HG02884 (cell line): ENCODE measurements around the gene NAPEPLD.
"Not testable (repeated sequence)": the region's sequence is repeated elsewhere in the genome, so short reads cannot be mapped to it uniquely, and the experiment has no call there.

Experiments used
- ATAC-seq: cut with Tn5 transposase; IDR thresholded peaks from one replicate; pipeline ENCODE4 v1.9.1; 2021; ENCODE audit warnings: mild to moderate bottlenecking, moderate library complexity; ENCODE audit not compliant: unreplicated experiment

The NAPEPLD gene

DNA sequence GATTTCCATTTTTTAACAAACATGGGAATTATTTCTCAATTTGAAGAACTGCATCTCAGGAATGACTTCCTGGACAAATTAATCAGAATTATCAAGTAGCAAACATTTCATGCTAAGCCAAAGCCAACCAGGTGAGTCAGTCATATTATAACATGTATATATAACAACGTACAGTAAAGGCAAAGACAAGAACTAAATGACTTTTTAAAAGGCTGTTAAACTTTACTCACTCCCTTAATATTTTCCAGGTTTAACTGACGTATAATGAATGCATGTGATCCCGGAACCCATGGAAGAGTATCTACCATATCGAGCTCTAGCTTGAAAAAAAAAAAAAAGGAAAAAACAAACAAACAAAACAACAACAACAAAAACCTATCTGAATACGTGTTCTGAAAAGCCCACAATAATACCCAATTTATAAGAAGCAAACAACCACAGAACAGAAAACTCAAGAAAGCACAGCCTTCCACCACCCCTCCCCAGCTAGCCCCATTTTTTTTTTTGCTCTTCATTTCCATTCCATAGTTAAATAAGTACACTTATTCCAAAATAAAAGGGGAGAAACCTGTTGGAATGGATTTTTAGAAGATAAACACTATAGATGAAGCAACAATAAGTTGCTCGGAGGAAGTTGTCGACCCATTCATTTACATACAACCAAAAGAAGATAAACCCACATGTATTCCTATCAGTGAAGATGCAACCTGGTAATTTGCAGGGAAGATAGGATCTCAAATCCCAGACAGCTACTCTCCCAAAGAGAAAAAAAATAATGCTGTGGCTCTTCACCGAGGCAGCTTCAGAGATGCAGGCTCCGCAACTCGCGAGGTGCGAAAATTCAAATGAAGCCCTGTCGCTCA, 537 bp downstream of the NAPEPLD start:
- ATAC-seq, result no peak

DNA sequence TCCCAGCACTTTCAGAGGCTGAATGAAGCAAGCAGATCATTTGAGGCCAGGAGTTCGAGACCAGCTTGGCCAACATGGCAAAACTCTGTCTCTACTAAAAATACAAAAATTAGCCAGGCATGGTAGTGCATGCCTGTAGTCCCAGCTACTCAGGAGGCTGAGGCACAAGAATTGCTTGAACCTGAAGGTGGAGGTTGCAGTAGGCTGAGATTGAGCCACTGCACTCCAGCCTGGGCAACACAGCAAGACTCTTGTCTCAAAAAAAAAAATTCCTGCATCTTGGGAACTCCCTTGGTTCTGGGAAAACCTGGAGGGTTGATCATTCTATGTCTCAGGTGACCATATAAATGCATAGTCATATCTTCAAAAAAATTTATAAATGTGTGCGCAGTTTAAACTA, 4.1 kb downstream of the NAPEPLD start:
- ATAC-seq, result not testable (repeated sequence)

DNA sequence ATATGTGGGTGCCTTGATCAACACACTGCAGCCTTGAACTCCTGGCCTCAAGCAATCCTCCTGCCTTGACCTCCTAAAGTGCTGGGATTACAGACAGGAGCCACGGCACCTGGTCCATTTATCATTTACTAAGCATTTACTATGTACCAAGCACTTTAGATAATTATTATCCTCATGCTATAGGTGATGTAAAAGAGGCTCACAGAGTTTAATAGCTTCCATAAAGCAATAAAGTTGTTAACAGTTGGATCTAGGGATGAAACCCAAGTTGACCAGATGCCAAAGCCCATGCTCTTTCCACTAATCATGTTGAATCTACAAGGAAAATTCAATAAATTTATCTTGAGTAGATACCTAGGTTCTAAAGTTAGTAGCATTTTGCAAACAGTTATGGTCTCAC, 5.0 kb downstream of the NAPEPLD start:
- no peak for ATAC-seq

DNA sequence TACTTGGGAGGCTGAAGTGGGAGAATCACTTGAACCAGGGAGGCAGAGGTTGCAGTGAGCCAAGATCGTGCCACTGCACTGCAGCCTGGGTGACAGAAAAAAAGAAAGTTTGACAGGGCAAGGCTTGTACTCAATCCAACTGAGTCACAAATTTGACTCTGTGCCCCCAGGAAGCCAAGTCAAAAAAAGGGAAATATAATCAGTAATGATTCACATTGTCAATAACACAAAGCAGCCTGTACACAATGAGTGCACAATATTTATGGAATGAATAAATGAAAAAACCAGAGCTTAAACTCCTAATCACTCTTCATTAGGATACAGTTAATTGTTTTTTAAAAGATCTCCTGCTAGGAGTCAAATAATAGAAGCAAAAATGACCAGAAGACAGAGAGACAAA, 6.4 kb downstream of the NAPEPLD start:
- ATAC-seq, result no peak

DNA sequence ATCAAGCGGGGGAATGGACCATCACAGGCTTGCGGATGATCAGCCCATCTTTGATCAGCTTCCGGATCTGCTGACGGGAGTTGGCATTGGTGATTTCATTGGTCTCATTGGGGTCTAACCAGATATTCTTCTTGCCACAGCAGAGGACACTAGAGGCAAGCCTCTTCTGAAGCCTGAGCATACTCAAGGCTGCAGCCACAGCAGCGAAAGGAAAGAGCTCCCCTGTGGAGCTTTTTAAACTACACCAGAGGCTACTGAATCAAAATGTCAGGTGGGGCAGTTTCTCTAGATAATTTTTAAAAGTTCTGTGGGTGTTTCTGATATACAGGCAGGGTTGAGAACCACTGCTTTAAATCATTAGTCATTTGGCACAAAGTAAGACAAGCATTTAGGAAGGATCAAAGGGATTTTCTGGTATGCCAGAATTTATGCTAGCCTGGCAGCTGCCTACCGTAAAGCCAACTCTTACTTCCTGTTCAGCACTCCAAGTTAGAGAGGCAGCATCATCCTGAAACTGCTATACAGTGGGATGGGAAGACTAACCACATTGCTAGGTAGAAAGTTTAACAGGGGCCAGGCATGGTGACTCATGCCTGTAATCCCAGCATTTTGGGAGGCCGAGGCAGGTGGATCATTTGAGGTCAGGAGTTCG, 7.0 kb downstream of the NAPEPLD start:
- ATAC-seq, result no peak

DNA sequence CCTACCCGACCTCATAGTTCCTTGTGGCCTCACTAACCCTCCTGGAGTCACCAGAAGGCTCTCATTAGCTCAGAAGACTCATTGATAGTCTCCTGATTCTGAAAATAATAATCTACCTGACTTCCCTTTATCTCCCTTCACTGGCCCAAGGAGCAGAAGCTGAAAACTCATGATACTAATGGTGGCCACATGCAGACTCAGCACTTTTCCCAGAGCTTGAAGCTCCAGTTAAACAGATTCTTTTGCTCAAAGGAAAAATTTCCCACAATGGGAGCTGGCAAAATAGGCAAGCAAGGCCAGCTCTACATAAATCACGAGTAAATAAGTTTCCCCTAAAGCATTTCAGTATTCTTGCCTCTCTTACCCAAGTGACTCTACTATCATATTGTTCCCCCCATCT, 8.2 kb downstream of the NAPEPLD start:
- ATAC-seq, result no peak

DNA sequence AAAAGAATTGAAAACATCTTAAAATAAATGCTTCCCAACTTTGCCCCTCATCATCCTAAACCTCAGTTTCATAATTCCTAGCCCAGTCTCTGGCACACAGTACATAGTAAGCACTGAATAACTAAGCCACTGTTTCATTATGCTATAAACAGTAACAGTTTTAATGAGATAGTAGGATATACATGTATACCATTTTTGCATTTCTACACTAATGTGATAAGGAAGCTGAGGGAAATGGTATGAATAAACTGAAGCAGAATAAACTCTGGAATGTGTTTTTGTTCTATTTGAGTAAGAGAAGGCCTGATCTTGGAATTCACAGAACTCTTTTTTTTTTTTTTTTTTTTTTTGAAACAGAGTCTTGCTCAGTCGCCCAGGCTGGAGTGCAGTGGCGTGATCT, 8.8 kb downstream of the NAPEPLD start:
- ATAC-seq, result no peak

DNA sequence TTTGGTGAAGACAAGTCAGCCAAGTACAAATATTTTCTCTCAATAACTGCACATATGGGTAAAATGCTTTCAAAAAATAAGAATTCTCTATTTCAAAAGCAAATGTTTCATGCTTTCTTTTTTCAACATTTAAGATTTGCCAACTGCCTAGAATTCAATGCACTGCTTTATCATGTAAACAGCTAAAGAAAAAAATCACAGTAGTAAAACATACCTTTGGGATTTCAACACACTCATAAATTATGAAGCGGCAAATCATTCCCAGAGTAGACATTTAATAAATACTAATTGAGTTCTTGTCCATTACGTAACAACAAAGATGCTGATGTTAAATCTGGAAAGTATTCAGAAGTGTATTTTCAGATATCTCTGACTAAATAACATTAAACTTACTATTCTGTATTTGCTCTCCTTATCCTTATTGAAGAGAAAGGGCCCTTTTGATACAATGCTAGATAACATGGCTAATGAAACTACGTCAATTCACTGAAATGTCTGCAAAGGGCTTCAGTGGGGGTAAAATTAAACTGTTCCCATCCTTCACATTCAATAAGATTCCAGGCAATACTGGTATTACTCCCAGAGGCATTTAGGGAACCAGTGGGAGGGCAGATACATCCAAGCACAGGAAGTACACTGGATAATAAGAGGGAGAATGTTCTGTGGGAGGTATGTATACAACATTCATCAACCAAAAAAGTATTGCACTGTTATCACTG, 13.9 kb downstream of the NAPEPLD start:
- ATAC-seq, result no peak

DNA sequence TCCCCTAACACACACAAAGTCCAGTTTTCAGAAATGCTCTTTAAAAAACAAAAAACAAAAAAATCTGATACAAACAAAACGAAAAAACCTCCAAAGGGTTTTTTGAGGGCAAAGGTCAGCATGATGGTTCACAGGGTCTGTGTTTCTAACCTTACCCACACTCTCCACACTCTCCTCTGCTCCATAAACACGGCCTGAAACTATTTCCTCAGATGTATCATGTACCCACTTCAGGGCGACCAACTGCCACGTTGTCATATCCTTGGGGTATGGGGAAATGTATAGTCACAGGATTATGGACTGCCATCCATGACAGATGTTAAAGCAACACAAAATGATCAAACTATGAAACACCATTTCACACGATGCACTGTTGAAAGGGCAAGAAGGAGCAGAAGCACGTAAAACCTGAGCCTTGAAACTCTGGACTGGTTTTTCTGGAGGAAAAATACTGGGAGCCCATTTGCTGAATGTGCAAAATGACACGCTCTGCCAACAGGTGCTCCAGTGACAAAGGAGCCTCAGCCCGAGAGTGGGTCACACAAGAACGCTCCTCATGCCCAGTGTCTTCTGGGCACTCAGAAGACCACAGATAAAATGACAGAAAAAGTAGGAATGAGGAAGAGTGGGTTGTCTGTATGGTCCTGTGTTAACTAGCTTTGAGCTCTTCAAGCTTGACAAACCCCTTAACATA, 15.8 kb downstream of the NAPEPLD start:
- no peak for ATAC-seq

DNA sequence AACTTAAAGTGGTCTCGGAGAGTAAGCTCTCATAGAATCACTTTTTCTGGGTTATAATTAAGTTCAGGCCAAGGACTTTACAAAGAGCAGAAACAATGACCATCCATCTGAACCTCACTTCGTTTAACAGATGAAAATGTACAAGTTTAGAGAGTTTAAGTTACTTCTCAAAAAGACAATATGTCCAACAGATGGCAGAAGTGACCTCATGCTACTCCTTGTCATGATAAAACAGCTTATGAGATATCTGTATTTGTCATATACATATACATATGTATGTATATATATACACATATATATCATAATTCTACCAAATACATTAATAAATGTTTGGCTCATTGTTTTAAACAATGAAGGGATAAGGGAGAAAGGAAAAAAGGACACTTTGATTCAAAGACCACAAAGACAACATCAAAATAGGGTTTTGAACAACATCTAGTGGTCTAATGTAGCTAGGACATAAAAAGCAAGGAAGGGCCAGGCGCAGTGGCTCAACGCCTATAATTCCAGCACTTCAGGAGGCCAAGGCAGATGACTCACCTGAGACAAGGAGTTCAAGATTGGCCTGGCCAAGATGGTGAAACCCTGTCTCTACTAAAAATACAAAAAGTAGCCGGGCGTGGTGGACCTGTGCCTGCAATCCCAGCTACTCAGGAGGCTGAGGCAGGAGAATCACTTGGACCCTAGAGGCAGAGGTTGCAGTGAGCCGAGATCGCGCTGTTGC, 17.8 kb downstream of the NAPEPLD start:
- ATAC-seq, result no peak

DNA sequence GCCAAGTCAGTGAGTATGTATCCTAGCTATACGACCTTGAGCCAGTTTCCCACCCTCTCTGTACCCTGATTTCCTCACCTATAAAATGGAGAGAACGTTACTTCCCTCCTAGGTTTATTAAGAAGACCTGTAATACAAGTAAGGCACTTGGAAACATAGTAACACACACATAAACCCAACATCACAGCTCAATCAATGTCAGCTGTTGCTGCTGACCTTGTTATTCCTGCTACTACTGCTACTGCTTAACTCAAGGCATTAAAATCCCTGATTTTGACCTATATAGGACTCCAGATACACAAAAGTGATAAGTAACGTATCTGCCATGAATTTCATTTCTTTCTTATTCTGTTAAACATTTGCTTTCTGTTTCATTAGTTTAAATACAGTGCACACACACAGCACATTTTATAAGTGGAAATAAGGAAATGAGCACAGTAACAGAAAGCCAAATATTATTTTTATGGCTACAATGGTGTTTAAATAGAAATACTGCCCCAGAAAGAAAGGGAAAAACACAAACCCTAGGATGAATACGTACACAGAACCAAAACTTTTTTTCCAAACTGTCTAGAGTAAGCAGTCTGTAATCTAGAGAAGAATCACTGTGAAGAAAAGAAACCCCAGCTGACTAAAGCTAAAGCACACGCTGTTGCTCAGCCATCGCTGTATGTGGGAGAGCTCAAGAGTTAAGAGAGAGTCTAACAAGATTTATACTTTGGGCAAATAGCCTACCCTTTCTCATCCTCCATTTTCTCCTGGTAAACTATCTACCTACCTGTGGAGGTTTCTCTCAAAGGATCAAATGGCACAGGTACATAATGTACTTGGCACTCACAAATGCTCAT, 19.0 kb downstream of the NAPEPLD start:
- ATAC-seq, result no peak

DNA sequence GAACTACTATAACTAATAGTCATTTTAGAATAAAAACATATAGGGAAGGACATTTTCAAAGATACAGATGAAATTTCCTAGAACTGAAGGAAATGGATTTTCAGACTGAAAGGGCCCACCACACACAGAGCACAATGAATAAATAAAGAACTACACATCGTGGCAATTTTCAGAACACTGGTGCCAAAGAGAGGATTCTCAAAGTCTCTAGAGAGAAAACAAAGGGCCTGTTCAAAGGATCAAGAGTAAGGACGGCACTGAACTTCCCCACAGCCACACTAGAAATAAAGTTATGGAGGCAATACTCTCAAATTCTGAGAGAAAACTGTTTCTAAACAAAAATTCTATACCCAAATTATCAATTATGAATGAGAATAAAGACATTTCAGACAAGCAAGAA, 21.9 kb downstream of the NAPEPLD start:
- no peak for ATAC-seq

DNA sequence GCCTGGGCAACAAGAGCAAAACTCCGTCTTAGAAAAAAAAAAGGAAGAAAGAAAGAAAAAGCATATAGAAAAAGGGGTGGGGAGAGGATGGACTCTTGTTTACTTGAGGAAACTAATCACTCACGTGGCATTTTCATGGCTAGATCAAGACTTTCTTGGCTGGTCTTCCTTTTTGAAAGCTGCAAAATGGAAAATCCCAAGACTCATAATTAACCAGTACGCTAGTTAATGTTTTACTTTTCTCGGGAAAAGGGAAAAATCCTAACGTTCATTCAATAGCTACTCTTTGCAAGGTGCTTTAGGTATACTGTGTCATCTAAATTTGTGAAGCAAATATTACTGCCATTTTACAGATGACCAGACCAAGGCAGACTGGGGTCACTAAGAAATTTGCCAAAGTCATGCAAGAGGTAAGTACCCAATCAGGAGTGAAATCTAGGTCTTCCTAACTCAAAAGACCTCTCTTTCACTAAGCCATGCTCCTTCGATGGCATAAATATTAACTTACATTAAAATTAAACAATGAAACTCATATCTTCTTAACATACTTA, 24.4 kb downstream of the NAPEPLD start:
- ATAC-seq, result no peak

DNA sequence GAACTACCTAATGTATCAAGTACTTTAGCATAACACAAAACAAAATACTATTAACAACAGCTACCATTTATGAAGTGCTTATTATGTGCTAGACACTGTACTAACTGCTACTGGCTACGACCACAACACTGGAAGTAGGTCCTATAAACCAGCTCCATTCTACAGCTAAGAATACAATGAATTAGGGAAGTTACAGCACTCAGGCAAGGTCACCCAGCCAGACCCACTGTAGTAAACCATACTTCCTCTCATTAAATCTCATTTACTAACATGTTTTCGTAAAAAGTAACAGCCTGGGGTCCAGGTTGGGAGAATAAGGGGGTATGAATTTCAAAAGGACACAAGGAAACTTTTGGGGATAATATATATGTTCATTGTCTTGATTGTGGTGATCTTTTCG, 25.4 kb downstream of the NAPEPLD start:
- ATAC-seq, result no peak

DNA sequence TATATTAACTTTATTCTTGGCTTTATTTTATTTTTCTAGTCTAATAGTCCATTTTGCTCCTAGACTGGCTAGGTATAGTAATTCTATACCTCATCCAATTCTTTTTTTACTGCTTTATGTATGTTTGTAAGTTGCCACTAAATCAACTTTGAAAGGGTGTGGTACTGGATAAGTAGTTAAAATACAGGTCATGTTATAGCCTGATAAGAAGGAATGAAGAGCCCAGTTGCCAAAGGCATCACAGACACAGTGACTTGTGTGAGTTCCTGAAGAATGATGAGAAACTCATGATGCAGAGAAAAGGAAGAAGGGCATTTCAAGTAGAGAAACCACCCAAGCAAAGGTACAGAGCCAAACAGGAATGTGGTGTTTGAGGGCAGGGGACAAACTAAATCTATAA, 27.3 kb downstream of the NAPEPLD start:
- ATAC-seq, result no peak

DNA sequence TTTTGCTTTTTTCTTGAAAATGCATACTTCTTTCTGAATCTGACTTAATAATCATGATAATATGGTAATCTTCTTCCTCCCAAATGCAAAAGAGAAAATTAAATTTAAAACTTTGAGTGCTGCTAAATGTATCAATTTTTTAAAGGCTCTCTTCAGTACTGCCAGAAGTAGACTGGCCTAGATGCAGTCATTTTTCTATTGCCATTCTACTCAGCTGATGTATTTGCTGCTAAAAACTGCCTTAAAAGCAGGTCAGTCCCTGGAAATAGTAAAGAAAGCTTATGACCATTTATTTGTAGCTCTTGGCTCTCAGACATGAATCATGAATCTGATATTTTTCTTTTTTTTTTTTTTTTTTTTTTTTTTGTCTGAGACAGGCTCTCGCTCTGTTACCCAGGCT, 28.5 kb downstream of the NAPEPLD start:
- ATAC-seq, result no peak

DNA sequence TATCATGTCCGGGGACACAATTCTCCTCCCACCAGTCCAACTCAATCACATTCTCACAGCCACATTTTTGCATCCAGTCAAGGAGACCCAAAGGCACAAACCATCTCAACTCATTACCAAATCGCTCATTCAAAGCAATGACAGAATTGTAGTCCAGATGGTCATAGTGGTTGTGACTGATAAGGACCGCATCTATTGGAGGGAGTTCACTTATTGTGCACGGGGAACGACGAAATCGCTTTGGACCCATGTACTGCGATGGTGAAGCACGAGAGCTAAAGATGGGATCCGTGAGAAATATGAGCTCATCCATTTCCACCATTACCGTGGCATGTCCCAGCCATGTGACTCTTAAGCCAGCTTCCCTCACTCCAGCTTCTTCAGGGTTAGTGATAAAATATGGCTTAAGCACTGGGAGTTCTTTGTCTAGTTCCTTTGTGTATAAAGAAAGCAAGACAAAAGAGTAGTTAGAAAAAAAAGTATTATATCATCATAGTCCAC, 29.1 kb downstream of the NAPEPLD start:
- ATAC-seq, result no peak

DNA sequence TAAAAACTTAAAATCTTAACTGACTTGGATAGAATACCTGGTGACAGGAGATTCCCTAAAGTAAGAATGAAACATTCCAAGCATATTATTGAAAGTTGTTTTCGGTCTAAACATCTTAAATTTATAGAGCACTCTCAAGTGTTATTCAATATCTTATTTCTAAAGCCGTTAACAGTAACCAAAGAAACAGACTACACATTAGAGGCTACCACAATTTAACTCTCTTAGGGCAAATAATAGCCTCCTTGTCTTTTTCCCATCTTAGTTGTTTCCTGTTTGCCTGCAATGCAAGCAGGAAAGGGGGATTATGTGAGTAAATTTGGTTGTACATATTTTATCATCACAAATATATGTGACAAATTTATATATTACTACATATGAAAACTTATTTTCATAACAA, 31.4 kb downstream of the NAPEPLD start:
- no peak for ATAC-seq

DNA sequence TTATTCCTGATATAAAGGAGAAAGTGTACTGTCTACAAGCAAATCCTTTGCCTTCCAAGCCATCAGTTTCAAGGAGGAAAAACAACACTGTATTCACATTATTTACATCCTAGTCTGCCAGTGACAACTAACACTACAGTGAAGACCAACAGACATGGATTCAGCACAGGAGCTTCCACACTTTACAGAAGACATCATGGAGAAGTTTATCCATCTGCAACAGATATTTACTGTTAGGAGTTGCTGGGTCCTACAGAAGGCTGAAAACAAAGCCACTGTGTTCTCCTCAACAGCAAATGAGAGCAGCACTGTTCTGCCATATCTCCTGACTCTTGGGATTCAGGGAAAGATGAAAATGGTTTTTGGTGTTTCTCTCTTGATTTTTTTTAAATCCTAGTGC, 31.9 kb downstream of the NAPEPLD start:
- no peak for ATAC-seq
